ENCODE data around the gene PPT1.

GRCh38 chr1:40039245-40039756 is 57.8 kb downstream of the PPT1 start:
- TF ChIP-seq POLR2A (IDR thresholded peaks at IDR 0.05) (no peak), CTCF (IDR thresholded peaks at IDR 0.05) (no peak)

Data from vagina (tissue), 2 donors.